HL-60/S4 treated with phorbol 12-myristate 13-acetate at 8.2 ng/mL for 4 days and 3 days (cell line): ENCODE results near the gene NTSR1.

Experiments
- in situ Hi-C: fragments of 300-500 bp; cut with MboI; formaldehyde crosslinking; loops from 2 replicates; pipeline ENCODE4 v1.15.0; 2022; ENCODE audit warnings: low sequenced_read_pairs

The NTSR1 gene

DNA sequence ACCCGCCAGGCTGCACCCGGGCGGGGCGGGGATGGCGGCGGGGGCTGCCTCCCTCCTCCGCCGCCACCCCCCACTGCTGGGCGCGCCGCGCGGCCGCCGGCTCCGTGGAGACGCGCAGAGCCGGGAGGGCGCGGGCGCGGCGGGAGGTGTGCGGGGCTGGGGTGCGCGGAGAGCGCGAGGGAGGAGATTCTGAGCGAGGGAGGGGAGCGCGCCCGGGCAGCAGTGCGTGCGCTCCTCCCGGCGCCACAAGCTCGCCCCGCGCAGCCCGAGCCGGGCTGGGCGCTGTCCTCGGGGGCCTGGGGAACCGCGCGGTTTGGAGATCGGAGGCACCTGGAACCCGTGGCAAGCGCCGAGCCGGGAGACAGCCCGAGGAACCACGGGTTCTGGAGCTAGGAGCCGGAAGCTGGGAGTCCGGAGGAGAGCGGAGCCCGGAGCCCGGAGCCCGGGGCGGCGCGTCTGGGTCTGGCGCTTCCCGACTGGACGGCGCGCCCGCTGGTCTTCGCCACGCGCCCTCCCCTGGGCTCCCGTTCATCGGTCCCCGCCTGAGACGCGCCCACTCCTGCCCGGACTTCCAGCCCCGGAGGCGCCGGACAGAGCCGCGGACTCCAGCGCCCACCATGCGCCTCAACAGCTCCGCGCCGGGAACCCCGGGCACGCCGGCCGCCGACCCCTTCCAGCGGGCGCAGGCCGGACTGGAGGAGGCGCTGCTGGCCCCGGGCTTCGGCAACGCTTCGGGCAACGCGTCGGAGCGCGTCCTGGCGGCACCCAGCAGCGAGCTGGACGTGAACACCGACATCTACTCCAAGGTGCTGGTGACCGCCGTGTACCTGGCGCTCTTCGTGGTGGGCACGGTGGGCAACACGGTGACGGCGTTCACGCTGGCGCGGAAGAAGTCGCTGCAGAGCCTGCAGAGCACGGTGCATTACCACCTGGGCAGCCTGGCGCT lies at the start of gene NTSR1:
NTSR1 (plus strand) TSS at position 246 of the 946 bp plus-strand sequence; CDS start at position 618, 372 bp downstream.
- in situ Hi-C loops: no loop called here

- in situ Hi-C loops: no loop called here
Measured at GRCh38 chr20:62659488-62660239, 49.0 kb upstream of the NTSR1 start.

DNA sequence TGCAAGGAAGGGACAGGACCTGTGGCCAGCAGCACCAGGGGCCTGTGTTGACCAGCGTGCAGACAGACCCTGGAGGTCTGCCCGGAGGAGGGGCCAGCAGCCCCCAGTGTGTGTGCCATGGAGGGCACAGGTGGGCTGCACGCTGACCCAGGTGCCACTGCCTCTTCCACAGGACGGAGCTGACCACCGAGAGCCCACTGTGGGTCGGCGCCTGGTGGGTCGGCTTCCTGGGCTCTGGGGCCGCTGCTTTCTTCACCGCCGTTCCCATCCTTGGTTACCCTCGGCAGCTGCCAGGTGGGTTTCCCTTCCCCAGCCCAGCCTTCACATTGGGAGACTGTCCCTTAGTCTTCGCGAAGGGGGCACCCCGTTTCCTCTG lies 48.4 kb upstream of the NTSR1 start:
- in situ Hi-C loops: no loop called here

GRCh38 chr20:62660768-62661167 lies 47.9 kb upstream of the NTSR1 start:
- in situ Hi-C loops: no loop called here

DNA sequence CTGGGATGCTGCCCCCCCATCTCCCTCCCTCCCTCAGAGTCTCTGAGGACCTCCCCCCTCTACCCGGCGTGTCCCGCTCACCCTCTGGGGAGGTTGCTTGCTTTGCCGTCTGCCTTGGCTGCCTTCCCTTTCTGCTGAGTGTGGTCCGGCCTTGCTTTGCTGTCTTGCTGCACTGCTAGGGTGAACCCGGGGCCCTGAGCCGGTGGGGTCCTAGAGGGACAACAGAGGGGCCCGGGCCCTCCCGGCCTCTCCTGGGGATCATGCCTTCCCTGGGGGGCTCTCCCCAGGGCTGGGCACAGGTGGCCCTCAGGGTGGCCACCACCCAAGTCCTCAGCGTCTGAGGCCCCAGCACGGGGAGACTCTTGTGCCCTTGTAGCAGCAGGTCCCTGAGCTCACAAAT lies 47.0 kb upstream of the NTSR1 start:
- in situ Hi-C loops: no loop called here

DNA sequence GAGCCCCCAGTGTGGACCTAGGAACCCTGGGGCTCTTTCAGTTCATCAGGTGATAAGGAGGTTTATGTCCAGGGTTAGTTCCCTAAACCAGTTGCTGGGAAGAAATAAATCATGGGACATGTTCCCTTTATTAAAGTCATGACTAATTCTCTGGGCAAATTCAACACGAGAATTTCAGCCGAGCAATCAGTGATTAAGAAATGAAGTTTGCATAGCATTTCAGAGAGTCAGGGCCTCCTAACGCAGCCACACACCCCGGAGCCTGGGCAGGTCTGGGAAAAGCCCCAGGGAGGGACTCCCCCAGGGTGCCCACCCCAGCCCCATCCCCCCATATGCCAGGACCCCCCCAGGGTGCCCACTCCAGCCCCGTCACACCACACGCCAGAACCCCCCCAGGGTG lies 46.2 kb upstream of the NTSR1 start:
- in situ Hi-C loops: no loop called here

DNA sequence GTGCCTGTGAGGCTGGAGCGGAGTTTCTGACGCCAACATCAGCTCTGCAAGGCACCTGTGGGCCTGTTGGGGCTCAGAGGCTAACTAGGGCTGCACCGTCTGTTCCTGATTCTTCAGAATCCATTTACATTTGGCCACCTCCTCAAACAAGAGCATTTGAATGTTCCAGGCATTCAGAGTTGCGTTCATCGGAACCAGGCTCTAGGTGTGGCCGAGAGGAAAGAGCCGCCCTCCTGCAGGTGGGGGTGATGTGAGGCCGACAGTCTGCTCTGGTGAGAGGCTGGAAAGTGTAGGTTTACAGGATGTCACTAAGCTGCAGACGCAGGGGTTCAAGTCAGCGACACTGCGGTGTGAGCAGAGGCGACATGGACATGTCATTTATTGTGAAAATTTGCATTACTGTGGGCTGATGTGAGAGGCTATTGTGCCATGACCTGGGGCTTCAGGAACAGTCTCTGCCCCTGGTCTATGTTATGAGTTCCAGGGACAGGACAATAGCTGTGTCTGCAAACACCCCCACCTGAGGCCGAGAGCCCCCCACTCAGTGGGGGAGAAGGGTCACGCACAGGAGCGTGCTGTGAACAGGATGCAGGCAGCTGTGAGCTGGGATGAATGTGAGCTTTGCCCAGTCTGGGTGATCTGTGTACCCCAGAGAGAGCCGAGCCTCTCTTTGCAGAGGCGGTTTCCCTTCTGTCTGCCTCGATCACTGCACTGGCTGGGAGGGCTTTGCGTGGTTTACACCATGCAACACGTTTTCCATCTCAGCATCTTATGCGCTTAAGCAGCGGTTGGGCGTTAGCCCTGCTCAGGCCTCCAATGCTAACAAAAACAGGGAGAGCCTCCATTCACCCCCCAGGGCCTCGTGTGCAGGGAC lies 45.3 kb upstream of the NTSR1 start:
- in situ Hi-C loops: no loop called here

DNA sequence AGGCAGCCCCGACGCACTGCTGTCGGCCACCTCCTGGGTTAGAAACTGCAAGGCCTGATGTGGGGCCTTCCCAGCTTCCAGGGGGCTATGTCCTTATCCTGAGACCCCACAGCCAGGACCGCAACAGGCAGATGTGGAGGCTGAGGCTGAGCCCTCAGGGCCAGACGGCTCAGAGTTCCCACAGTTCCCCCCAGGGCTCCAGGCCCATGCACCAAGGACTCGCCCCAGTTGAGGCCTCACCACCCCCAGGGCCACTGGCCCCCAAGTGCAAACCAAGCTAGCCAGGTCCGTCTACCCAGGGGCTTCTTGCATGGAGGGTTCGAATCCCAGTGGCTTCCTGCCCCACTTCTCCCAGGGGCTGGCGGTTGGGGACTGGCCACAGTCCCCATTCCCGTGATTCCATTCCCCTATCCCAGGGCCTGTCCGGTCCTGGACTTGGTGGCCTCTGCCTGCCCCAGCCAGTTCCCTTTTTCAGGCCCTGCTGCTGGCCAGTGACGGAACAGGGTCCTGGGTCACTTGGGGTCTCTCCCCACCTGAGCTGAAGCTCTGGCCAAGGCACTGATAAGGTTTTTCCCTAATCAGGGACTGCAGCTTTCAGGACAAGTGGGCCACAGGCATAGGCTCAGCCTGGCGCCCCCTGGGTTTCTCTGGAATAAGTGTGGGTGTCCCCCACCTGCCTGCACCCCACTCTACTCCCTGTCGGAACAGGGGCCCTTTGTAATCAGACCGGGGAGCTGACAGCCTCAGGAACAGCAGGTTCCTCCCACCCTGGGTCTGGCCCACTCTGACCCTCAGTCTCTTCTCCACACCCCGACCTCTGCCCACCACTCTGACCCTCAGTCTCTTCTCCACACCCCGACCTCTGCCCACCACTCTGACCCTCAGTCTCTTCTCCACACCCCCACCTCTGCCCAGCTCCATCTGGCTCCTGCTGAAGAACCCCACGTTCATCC lies 44.3 kb upstream of the NTSR1 start:
- in situ Hi-C loops: no loop called here

GRCh38 chr20:62665153-62665754 lies 43.4 kb upstream of the NTSR1 start:
- in situ Hi-C loops: no loop called here

DNA sequence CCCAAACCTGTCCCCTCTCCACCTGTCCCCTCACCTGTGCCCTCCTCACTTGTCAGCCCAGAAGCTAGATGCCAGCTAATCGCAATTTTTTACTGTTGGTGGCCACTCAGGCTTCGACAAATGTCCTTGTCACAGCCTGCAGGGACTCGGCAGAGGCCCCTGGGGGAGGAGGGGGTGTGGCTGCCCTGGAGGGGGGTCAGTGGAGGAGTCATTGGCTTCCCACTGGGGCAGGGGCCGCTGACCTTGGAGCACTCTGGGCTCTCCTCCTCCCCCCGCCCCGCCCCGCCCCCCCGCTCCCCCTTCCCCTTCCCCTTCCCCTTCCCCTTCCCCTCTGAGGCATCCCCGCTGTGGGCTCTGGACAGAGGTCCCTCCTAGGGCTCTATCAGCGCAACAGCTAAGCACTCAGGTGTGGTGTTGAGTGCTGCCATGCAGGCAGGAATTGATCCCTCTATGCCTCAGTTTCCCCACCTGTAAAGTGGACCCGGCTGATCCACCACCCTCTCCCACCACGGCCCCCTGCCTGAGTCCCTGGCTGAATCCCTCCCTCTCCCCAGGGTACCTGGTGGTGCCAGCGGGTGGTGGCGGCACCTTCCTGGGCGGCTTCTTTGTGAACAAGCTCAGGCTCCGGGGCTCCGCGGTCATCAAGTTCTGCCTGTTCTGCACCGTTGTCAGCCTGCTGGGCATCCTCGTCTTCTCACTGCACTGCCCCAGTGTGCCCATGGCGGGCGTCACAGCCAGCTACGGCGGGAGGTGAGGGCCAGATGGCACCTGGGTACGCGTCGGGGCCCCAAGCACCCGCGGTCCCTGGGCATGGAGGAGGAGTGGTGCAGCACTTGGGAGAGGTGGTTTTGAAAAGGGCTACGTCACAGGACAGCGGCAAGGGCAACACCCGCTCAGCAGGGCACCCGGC lies 42.6 kb upstream of the NTSR1 start:
- in situ Hi-C loops: no loop called here

GRCh38 chr20:62666736-62667529 lies 41.7 kb upstream of the NTSR1 start:
- in situ Hi-C loops: no loop called here

- in situ Hi-C loops: no loop called here
Measured at GRCh38 chr20:62667530-62668440, 40.9 kb upstream of the NTSR1 start.

DNA sequence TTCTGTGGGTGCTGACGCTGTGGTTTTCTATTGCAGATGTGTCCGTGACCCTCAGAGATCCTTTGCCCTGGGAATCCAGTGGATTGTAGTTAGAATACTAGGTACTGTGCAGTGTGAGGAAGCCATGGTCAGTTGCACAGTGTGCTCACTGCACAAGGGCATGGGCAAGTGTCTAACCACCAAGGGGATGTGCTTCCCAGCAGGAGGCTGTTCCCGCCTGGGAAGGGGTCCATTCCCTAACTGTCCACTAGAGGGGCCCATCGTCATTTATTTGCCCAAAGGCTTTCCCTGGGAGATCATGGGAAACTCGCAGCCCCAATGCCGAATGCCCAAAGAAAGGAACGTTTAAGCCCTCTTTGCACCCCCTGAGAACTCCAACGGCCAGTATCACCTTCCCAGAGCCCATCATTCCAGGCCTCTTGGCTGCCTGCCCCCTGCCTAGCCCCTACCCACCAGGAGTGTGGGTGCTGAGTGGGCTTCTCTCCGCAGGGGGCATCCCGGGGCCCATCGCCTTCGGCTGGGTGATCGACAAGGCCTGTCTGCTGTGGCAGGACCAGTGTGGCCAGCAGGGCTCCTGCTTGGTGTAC lies 40.1 kb upstream of the NTSR1 start:
- in situ Hi-C loops: no loop called here

DNA sequence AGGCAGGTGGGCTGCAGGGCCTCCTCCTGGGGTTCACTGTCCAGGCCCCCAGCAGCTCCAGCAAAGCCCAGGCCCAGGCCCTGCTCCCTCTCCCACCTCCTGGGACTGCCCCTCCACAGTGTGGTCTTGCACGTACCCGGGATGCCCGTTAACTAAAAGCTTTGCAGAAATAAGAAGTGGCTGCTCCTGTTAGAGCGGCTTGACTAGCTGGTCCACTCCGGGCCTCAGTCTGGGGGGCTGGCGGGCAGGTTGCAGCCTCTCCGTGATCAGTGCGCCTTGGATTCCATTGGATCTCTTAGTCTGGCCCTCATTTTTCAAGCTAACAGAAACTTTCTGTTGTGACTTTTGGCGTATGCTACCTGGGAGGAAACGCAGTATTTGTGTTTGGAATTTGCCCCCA lies 39.4 kb upstream of the NTSR1 start:
- in situ Hi-C loops: no loop called here

- in situ Hi-C loops: no loop called here
Measured at GRCh38 chr20:62670156-62670555, 38.5 kb upstream of the NTSR1 start.

DNA sequence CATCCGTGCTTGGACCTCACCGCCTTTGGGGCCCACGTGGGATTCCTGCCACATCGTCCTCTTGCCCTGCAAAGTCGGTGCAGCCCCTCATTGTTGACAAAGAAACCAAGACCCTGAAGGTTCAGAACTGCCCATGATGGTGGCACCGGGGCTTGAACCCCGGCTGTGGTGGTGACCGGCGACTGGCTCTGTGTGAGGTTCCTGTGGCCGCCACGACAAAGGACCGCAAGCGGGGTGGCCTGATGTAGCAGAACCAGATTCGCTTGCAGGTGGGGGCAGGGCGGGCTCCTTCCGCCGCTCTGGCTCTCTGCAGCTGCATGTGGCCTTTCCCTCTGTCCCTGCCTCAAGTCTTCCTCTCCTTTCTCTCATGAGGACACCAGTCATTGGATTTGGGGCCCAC lies 37.6 kb upstream of the NTSR1 start:
- in situ Hi-C loops: no loop called here
